ENCODE measurements around the gene ADAM12.

Gene ADAM12

DNA sequence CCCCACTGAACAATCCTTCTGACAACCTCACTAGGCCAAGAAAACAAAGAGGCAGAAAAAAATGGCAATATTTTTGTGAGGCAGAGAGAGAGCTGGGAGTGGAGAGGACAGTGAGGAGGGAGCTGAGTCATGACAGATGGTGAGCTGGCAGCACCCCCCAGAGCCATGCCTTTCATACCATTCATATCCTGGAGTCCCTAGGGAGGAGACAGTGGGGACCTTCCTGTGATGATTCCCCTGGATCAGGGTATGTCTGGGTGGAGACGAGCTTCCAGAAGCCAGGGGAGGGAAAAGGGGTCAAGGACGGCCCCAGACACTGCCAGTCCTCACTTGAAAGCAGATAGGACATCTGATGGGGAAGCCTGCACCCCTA is 160.5 kb downstream of the ADAM12 start:
- DNase-seq = no peak

DNA sequence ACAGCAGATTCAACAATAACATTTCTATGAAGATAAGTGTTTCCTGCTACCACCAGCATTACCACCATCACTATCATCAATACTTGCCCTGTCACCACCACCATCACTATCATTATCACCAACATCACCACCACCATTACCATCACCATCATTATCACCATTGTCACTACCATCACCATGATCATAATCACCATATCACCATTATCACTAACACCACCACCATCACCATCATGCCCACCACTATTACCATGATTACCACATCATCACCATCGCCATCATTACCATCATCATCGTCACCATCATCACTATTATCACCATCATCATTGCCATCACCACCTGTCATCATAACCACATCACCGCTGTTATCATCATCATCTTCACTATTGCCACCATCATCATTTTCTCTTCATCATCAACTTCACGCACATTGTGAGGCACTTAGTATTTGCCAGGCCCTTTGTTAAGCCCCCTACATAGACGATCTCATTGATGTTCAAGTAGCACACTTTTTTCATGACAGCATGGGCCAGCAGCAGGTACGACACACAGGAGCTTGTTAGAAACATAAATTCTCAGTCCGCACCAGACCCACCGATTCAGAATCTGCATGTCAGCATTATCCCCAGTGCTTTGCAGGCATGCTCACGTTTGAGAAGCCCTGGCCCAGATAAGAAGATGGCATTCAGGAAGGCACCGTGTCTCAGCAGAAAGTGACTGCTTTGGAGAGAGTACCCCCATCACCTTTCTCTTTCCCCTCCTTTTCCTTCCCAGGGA is 161.1 kb downstream of the ADAM12 start:
- no peak for DNase-seq

- DNase-seq = no peak
These were observed 162.1 kb downstream of the ADAM12 start for GRCh38 chr10:126226205-126226604.

DNA sequence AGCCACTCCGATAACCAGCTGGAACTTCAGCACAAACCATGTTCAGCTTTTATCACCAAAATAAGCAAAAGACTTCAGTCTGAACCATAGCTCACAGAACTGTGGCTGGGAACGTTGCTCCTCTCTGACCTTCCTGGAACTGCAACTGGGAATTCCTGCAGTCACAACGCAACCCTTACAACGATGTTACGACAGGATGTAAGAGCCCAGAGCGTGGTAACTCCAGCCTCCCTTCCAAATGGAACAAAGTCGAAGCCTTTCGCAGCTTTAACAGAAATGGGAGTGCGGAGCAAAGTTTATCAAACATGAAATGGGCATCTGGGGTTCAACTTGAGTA is 162.6 kb downstream of the ADAM12 start:
- DNase-seq = no peak

GRCh38 chr10:126224967-126225671 is 163.2 kb downstream of the ADAM12 start:
- no peak for DNase-seq

DNA sequence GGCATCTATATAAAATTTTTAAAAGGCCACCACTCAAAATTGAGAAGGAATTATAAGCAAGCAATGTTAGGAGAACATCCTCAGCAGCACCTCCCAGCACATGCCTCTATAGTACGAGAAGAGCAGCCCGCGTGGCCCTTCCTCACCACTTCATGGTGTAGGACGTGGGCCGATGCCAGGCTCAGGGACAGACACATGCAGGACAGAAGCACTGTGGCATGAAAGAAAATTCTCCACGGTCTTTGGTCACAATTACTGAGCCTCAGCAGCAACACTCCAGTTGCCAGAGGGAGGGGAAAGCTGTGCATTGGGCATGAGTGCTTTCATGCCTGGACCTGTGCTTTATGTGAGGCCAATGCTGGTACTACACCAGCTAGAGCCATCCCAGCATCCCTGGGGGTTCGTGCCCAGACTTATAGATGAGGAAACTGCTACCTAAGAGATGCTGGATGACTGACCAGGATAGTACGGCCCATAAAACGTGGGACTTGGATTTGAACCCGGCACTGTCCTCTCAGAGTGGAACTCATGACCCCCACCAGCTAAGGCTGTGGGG is 164.7 kb downstream of the ADAM12 start:
- DNase-seq = no peak

DNA sequence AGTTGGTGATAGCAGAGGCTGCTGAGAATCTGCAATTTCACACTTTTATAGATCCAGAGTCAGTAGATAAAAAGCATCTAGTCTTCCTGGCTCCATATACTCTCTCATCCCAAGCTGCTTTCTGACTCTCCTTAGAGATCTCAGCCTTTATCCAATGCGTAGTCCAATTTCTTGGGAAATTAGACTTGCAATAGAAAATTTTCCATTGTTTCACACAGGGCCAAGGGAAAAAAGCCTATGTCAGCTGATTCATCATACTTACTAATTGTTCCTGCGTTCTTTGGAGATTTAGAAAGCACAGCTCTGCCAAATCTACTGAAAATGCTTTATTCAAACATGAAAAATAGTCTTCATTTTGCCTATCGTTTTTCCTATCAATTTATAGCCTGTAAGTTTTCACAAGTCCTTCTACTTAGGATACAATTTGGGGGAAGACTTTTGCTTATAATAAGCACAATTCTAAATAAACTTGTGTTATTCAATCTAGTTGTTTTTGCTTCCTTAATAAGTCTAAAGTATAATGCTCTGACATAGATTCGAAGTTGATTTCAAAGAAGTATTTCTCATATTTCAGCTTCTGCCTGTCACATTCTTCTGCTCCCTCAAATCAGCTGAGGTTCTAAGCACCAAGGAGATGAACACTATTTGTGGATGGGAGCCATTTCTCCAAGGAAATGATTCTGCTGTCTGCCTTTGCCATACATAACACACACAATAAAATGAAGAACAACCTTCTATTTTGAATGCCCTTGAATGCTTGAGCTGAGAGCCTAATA is 165.4 kb downstream of the ADAM12 start:
- DNase-seq = no peak

DNA sequence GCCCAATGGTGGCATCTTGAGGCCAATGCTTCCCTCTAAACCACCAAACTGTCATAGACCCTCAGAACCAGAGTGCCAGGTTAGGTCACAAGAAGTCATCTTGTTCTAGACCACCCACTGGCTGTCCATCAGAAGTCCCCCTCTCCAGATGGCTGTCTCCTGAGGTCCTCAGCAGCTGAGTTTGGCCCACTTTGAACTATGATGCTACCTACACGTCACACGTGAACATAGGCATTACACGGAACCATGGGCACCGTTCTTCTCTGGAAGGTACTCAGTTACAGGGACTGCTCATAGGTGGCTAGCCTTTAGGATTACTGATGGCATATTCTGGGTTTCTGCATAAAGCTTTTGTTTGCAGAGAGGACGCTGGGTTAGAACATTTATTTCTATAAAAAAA is 166.4 kb downstream of the ADAM12 start:
- no peak for DNase-seq

GRCh38 chr10:126218778-126219649 is 169.3 kb downstream of the ADAM12 start:
- no peak for DNase-seq

DNA sequence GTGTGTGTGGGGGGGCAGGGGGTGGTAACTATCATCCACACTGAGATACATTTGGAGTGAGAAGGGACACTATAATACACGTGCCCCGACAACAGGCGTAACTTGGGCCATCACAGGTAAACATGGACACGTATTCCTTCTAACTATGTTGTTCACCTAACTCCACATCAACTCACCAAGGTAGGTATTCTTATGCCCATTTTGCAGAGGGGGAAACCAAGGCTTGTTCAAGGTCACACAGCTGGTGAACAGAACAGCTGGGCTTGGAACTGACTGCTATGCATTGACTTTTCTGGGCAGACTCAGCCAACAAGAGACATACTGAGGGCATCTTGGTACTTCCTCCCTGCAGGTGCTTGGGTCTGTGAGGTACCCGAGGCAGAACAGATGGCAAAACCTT is 170.1 kb downstream of the ADAM12 start:
- no peak for DNase-seq

DNA sequence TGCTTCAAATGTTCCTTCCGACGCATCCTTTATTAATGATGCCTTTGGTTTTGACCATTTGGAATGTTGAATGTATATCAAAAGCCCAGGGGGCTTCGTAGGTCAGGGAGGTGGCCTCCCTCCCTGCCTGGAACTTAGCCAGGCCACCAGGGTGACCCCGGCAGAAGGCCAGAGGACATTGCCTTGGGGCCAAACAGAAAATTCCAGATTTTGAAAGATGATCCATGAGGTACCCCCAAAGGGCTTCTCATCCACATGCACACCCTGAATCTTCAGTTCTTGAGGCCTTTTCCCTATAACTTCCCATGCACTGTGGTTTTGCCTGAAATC is 171.7 kb downstream of the ADAM12 start:
- no peak for DNase-seq

DNA sequence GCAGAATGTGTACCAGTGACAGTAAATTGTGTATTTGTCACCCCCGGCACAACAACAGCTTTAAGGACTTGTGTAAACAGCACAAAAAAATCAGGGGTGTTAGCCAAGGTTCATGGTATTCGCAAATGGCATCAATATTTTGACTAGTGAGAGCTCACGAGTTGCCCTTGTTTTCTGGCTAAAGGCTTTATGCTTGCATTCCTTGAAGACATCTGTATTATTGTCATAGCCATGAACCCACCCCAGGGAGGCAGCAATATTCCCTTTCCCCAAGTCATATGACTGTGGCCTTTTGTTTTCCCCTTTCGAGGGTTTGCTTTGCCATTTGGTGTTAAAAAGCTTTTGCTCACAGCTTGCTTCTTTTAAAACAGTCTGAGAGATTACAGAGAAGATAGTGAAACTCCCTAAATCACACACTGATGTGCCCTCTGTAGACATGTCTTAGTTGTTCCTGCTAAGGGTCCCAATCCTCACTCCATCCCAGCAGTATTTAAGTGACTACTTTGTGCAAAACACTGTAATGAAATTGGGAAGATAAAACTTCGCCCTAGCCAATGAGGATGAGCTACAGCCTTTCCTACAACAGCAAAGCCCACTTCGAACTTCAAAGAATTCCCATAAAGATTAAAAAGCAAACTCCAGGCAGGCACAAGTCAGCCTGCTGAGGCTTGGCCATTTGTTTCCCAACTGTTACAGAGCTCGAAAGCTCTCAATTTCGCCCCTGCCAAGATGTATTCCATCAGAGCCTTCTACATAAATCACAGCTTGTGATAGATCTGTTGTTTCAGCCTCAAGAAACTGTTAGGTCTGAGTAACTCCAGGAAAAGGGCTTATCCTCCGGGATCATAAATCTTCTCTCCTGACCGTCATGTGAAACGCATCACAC is 172.3 kb downstream of the ADAM12 start:
- no peak for DNase-seq

GRCh38 chr10:126214679-126215078 is 173.6 kb downstream of the ADAM12 start:
- no peak for DNase-seq

- DNase-seq = no peak
These were observed 174.3 kb downstream of the ADAM12 start for GRCh38 chr10:126214021-126214420.

GRCh38 chr10:126212738-126213137 is 175.5 kb downstream of the ADAM12 start:
- no peak for DNase-seq

- DNase-seq = no peak
These were observed 178.1 kb downstream of the ADAM12 start for GRCh38 chr10:126210051-126210651.

- no peak for DNase-seq
These were observed 178.8 kb downstream of the ADAM12 start for GRCh38 chr10:126209451-126209850.

- DNase-seq = no peak
These were observed 179.5 kb downstream of the ADAM12 start for GRCh38 chr10:126208726-126209302.

DNA sequence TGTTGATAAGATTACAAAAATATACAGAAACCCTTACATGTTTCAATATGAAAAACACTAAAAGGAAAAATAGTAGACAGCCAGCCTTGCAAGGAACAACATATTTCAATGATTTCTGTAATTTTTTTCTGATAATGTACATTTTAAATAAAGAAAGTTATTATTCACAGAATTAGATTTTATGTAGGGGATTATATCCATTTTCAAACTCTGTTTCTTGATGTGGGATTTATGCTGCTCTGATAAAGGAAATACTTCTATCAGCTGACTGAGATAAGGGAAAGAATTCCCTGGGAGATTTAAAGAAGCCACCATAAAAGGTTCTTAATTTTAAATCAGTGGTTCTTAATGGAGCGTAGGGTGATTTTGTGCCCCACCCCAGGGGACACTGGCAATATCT is 180.4 kb downstream of the ADAM12 start:
- DNase-seq = no peak

DNA sequence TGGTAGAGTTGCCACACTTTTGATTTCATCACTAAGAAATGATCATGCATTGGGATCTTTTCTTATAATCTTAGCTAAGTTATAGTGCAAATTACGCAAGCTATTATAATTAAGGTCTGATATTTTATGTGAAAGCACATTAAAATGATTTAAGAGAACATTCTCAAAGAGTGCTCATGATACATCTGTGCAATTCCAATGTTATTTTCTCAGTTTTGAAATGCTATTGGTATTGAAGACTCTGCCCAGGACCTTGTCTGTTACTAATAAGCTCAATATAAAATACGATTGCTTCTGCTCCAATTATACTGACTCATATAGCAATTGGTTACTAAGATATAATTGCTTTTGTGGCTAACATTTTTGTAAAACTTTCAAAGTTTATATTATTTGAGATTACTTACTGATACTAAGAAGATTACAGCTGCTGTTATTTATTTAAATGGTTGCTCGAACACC is 180.9 kb downstream of the ADAM12 start:
- no peak for DNase-seq
